Measurements from ENCODE around the gene PTCH1.

DNA sequence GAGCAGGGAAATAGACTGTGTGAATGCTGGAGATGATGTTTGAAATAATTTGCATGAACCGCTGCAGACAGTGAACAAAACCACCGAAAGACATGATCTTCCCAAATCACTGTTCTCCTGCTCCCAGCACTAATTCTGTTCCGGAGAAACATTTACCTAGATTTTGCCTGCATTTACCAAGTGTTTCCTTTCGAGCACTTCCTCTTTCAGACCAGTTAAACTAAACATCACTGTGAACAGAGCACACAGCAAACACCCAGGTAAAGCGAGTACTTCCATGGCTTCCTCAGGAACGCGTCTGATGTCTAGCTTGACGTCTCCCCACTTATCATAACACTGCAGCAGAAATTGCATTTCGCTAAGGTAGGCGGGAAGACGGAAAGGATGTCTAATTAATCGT is 45.1 kb upstream of the PTCH1 start:
- TF ChIP-seq, protein P1, sequence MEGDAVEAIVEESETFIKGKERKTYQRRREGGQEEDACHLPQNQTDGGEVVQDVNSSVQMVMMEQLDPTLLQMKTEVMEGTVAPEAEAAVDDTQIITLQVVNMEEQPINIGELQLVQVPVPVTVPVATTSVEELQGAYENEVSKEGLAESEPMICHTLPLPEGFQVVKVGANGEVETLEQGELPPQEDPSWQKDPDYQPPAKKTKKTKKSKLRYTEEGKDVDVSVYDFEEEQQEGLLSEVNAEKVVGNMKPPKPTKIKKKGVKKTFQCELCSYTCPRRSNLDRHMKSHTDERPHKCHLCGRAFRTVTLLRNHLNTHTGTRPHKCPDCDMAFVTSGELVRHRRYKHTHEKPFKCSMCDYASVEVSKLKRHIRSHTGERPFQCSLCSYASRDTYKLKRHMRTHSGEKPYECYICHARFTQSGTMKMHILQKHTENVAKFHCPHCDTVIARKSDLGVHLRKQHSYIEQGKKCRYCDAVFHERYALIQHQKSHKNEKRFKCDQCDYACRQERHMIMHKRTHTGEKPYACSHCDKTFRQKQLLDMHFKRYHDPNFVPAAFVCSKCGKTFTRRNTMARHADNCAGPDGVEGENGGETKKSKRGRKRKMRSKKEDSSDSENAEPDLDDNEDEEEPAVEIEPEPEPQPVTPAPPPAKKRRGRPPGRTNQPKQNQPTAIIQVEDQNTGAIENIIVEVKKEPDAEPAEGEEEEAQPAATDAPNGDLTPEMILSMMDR (IDR thresholded peaks at IDR 0.05 in 4 of 5, conservative IDR thresholded peaks at IDR 0.05 in 1 of 5), result no peak
- no peak for TF ChIP-seq POLR2A (IDR thresholded peaks at IDR 0.05)
